IMR-90 (cell line): ENCODE results near the gene PSMA3. TPM values are rescaled to one million over a fixed set of nuclear protein-coding genes. Genes with fewer than 3 reads are reported as not detected.
"Not testable (repeated sequence)": the region's sequence is repeated elsewhere in the genome, so short reads cannot be mapped to it uniquely, and the experiment has no call there.

Source experiments
- ATAC-seq: fragments of 200-7000 bp; cut with Tn5 transposase; 2 replicates; pipeline ENCODE4 v1.9.1; 2020; ENCODE audit warnings: low read depth, mild to moderate bottlenecking, moderate library complexity
- BruUV-seq: library from RNA; stranded (reverse); fragments of 400-500 nt; replicated peaks from 2 replicates; lab custom pipeline; 2021; lab: Mats Ljungman, UMichigan
- CTCF ChIA-PET: fragments of 300-600 bp; formaldehyde crosslinking; extraction: SDS; loops from one replicate; lab custom pipeline; 2021; ENCODE audit warnings: antibody characterized with exemption; lab: Yijun Ruan, JAX
- POLR2A ChIA-PET: fragments of 300-600 bp; sonication (Branson Sonifier 250); formaldehyde crosslinking; loops from one replicate; lab custom pipeline; 2022; ENCODE audit warnings: antibody characterized with exemption; ENCODE audit not compliant: unreplicated experiment; lab: Charles Lee
- DNase-seq: peaks from one replicate; pipeline ENCODE4 v3.0.0; 2013
- H2AFZ ChIP-seq: replicated peaks from 2 replicates; pipeline ENCODE3; 2013; ENCODE audit warnings: low read length, mild to moderate bottlenecking; ENCODE audit not compliant: poor library complexity
- H2AK5ac ChIP-seq: 2 replicates; pipeline ENCODE4 v1.6.1; 2013; ENCODE audit warnings: low read depth, low read length, inconsistent platforms
- H2AK9ac ChIP-seq: replicated peaks from 2 replicates; pipeline ENCODE3; 2013; ENCODE audit warnings: mild to moderate bottlenecking, low read depth, low read length, moderate library complexity; ENCODE audit not compliant: poor library complexity
- H2BK120ac ChIP-seq: 2 replicates; pipeline ENCODE4 v1.6.1; 2013; ENCODE audit warnings: low read depth, low read length, inconsistent platforms
- H2BK15ac ChIP-seq: 3 replicates; pipeline ENCODE4 v1.6.1; 2013; ENCODE audit warnings: low read depth, low read length, inconsistent platforms
- H2BK20ac ChIP-seq: 2 replicates; pipeline ENCODE4 v1.6.1; 2013; ENCODE audit warnings: low read depth, mild to moderate bottlenecking, inconsistent platforms, low read length, moderate library complexity
- H2BK5ac ChIP-seq: 2 replicates; pipeline ENCODE4 v1.6.1; 2013; ENCODE audit warnings: mild to moderate bottlenecking, low read depth, low read length, inconsistent platforms; ENCODE audit not compliant: poor library complexity, severe bottlenecking
- H3K14ac ChIP-seq: replicated peaks from 2 replicates; pipeline ENCODE4 v1.6.1; 2013; ENCODE audit warnings: low read depth, low read length, inconsistent platforms
- H3K18ac ChIP-seq: 2 replicates; pipeline ENCODE4 v1.6.1; 2013; ENCODE audit warnings: low read depth, low read length, control low read depth
- H3K23ac ChIP-seq: 2 replicates; pipeline ENCODE4 v1.6.1; 2013; ENCODE audit warnings: low read depth, low read length, inconsistent platforms
- H3K27ac ChIP-seq: 2 replicates; pipeline ENCODE4 v1.5.1; 2013; ENCODE audit warnings: mild to moderate bottlenecking, control low read depth, low read length; ENCODE audit not compliant: insufficient read depth
- H3K27me3 ChIP-seq: 2 replicates; pipeline ENCODE4 v1.6.1; 2013; ENCODE audit warnings: low read length; ENCODE audit not compliant: control insufficient read depth, insufficient read depth
- H3K36me3 ChIP-seq: 2 replicates; pipeline ENCODE4 v1.6.1; 2013; ENCODE audit warnings: low read length, mixed read lengths; ENCODE audit not compliant: control insufficient read depth, insufficient read depth
- H3K4ac ChIP-seq: 2 replicates; pipeline ENCODE4 v1.6.1; 2013; ENCODE audit warnings: low read depth, low read length, inconsistent platforms
- H3K4me1 ChIP-seq: 2 replicates; pipeline ENCODE4 v1.6.1; 2013; ENCODE audit warnings: low read length, mixed read lengths; ENCODE audit not compliant: control insufficient read depth, insufficient read depth
- H3K4me2 ChIP-seq: 2 replicates; pipeline ENCODE4 v1.6.1; 2013; ENCODE audit warnings: low read depth, mild to moderate bottlenecking, control low read depth, low read length, moderate library complexity
- H3K4me3 ChIP-seq: 2 replicates; pipeline ENCODE4 v1.5.1; 2013; ENCODE audit warnings: low read depth, mild to moderate bottlenecking, control low read depth, low read length, moderate library complexity; ENCODE audit not compliant: insufficient read depth
- H3K56ac ChIP-seq: 2 replicates; pipeline ENCODE4 v1.6.1; 2013; ENCODE audit warnings: low read length, inconsistent platforms; ENCODE audit not compliant: insufficient read depth; ENCODE audit errors: extremely low read depth
- H3K79me1 ChIP-seq, 2 experiments: 2 replicates each; pipeline ENCODE4 v1.6.1; 2013; ENCODE audit warnings: low read length in 2 of 2, inconsistent platforms in 1 of 2, low read depth in 1 of 2
- H3K9ac ChIP-seq: 2 replicates; pipeline ENCODE4 v1.6.1; 2013; ENCODE audit warnings: low read depth, low read length, control low read depth
- H3K9me1 ChIP-seq: 2 replicates; pipeline ENCODE4 v1.6.1; 2013; ENCODE audit warnings: low read length, inconsistent platforms; ENCODE audit not compliant: insufficient read depth
- H3K9me3 ChIP-seq: 2 replicates; pipeline ENCODE4 v1.6.1; 2013; ENCODE audit warnings: low read length; ENCODE audit not compliant: control insufficient read depth, insufficient read depth
- H4K20me1 ChIP-seq: 2 replicates; pipeline ENCODE4 v1.6.1; 2013; ENCODE audit warnings: low read length, inconsistent platforms; ENCODE audit not compliant: insufficient read depth
- H4K5ac ChIP-seq: 2 replicates; pipeline ENCODE4 v1.6.1; 2013; ENCODE audit warnings: mild to moderate bottlenecking, low read depth, low read length, control low read depth
- H4K8ac ChIP-seq, 2 experiments: 2 replicates each; pipeline ENCODE4 v1.6.1; 2013; ENCODE audit warnings: low read depth in 2 of 2, low read length in 2 of 2, control low read depth in 1 of 2, inconsistent platforms in 1 of 2
- H4K91ac ChIP-seq: 2 replicates; pipeline ENCODE4 v1.6.1; 2013; ENCODE audit warnings: low read depth, low read length, inconsistent platforms; ENCODE audit not compliant: insufficient read depth
- RAD21 ChIP-seq: IDR thresholded peaks from 2 replicates; pipeline ENCODE4 v1.6.1; 2012; ENCODE audit warnings: low read length, improper control_type of control experiment
- WGBS, 2 experiments: methylation state at CpG; one replicate each; pipeline versions ENCODE4 v1.1.5 to v1.1.7; 2013; ENCODE audit warnings: missing lambda C conversion rate in 2 of 2; ENCODE audit not compliant: insufficient read length in 1 of 2; ENCODE audit errors: extremely low coverage in 2 of 2; 5-methylcytosine and 5-hydroxymethylcytosine counted together
- dilution Hi-C: fragments of 300-500 bp; cut with HindIII; formaldehyde crosslinking; loops from one replicate; pipeline ENCODE4 v1.14.3; 2018; ENCODE audit warnings: low sequenced_read_pairs; ENCODE audit not compliant: unreplicated experiment
- in situ Hi-C: fragments of 300-500 bp; cut with MboI; formaldehyde crosslinking; loops from 3 replicates; pipeline ENCODE4 v1.14.3; 2019; ENCODE audit warnings: low sequenced_read_pairs, inconsistent platforms, mixed read lengths
- intact Hi-C: fragments of 100-400 bp; cut with micrococcal nuclease; formaldehyde crosslinking; loops from 2 replicates; pipeline ENCODE4 v1.10.0; 2022
- polyA plus RNA-seq, 3 experiments: library from polyadenylated mRNA; depleted of rRNA; stranded (reverse); fragments of >200 nt; gene quantifications; 2 replicates each; pipeline ENCODE4 v1.2.3, GENCODE V29; 2012; ENCODE audit warnings: low replicate concordance in 1 of 3
- total RNA-seq: library from RNA; depleted of rRNA; stranded (reverse); fragments of >200 nt; gene quantifications from 2 replicates; pipeline ENCODE4 v1.2.3, GENCODE V29; 2012

Gene PSMA3
- total and polyA plus RNA-seq, 2 of the 4 experiments (the other 2 are of a cell fraction), result 74.9 to 231 TPM

DNA sequence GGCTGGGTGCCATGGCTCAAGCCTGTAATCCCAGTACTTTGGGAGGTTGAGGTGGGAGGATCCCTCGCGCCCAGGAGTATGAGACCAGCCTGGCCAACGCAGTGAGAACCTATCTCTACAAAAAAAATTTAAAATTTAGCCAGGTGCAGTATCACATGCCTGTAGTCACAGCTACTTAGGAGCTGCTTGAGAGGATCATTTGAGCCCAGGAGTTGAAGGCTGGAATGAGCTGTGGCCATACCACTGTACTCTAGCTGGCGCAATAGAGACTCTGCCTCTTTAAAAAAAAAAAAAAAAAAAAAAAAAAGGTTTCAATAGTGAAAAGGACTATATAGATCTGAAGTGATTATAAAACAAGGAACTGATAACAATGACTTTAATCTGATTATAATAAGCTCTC, 13.5 kb downstream of the PSMA3 start:
- H2AK9ac ChIP-seq, result no peak overlapping the region
- no peak overlapping the region for H3K27ac ChIP-seq
- H4K5ac ChIP-seq, result no peak overlapping the region
- H3K23ac ChIP-seq, result no peak overlapping the region
- POLR2A ChIA-PET, result no interaction called here
- CTCF ChIA-PET, result no interaction called here
- no peak overlapping the region for H3K56ac ChIP-seq
- intact Hi-C loops (no loop called here), dilution Hi-C loops (no loop called here), in situ Hi-C loops (no loop called here)
- no peak overlapping the region for H3K4me3 ChIP-seq
- no peaks in the 10 kb centered on the region for H3K4me1 ChIP-seq
- H2BK5ac ChIP-seq, result no peak overlapping the region
- no peak overlapping the region for H3K4ac ChIP-seq
- no peak overlapping the region for H2BK120ac ChIP-seq
- WGBS, 2 experiments, result no CpG with 5 or more reads among the region's 4 CpGs
- H2AFZ ChIP-seq, result no peak overlapping the region
- H2BK20ac ChIP-seq, result no peak overlapping the region
- H4K20me1 ChIP-seq, result no peaks in the 10 kb centered on the region; the same call in 1 of the 2 replicates
- no TSS peak for BruUV-seq
- H3K9me3 ChIP-seq, result no peaks in the 10 kb centered on the region
- no peaks in the 10 kb centered on the region for H3K27me3 ChIP-seq
- H4K8ac ChIP-seq, result no peak overlapping the region
- H3K9ac ChIP-seq, result no peak overlapping the region
- H3K14ac ChIP-seq, result no peak overlapping the region
- H2BK15ac ChIP-seq, result no peak overlapping the region
- peaks cover 6 to 28% of the 10 kb centered on the region in 2 experiments; a peak in 3 of 4 replicates for H3K79me1 ChIP-seq
- H3K4me2 ChIP-seq, result no peak overlapping the region
- ATAC-seq, result peak; percentile 44; the same call in 1 of the 2 replicates
- H3K36me3 ChIP-seq, result peaks cover 47% of the 10 kb centered on the region
- H3K9me1 ChIP-seq, result no peaks in the 10 kb centered on the region
- DNase-seq, result no peak
- no peak for TF ChIP-seq RAD21
- no peak overlapping the region for H3K18ac ChIP-seq
- no peak overlapping the region for H2AK5ac ChIP-seq
- no peak overlapping the region for H4K91ac ChIP-seq

DNA sequence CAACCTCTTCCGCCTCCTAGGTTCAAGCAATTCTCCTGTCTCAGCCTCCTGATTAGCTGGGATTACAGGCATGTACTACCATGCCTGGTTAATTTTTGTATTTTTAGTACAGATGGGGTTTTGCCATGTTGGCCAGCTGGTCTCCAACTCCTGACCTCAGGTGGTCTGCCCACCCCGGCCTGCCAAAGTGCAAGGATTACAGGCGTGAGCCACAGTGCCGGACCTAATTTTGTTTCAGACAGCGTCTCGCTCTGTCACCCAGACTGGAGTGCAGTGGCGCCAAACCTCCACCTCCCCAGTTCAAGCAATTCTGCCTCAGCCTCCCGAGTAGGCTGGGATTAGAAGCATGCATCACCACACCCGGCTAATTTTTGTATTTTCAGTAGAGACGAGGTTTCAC, 17.4 kb downstream of the PSMA3 start:
- intact Hi-C loops, H2BK20ac ChIP-seq, H3K56ac ChIP-seq, in situ Hi-C loops, DNase-seq, H2BK120ac ChIP-seq, H2AK5ac ChIP-seq, H4K5ac ChIP-seq, H3K27ac ChIP-seq, H3K27me3 ChIP-seq, BruUV-seq, H3K9me3 ChIP-seq, H3K4me2 ChIP-seq, dilution Hi-C loops, CTCF ChIA-PET, H3K4ac ChIP-seq, H4K20me1 ChIP-seq, H3K23ac ChIP-seq, H3K4me1 ChIP-seq, H2BK15ac ChIP-seq, H3K18ac ChIP-seq, H3K9me1 ChIP-seq, H3K4me3 ChIP-seq, H2BK5ac ChIP-seq, H3K9ac ChIP-seq, H4K91ac ChIP-seq, H2AK9ac ChIP-seq, H2AFZ ChIP-seq, POLR2A ChIA-PET, H4K8ac ChIP-seq, H3K14ac ChIP-seq, ATAC-seq: not testable (repeated sequence)
- 100% methylated on average over 3 of the region's 10 CpGs; no CpG with 5 or more reads in 1 of the 2 experiments for WGBS, 2 experiments
- Histone ChIP-seq H3K79me1 (peaks cover 3 to 28% of the 10 kb centered on the region in 2 experiments; a peak in 3 of 4 replicates), H3K36me3 (peaks cover 48% of the 10 kb centered on the region)
